Colonic mucosa (tissue), 4 donors: ENCODE results near the gene PGBD5. TPM values are rescaled to one million over a fixed set of nuclear protein-coding genes. Genes with fewer than 3 reads are reported as not detected.

ENCODE experiments used
- DNase-seq: peaks from one replicate; pipeline ENCODE4 v3.0.0-alpha.2; 2020
- H3K27ac ChIP-seq: fragments of 200-600 bp; one replicate; pipeline ENCODE4 v1.8.0; 2021
- H3K27me3 ChIP-seq: fragments of 200-600 bp; one replicate; pipeline ENCODE4 v1.8.0; 2021
- H3K36me3 ChIP-seq: fragments of 200-600 bp; one replicate; pipeline ENCODE4 v1.8.0; 2021
- H3K4me1 ChIP-seq: fragments of 200-600 bp; one replicate; pipeline ENCODE4 v1.8.0; 2021; ENCODE audit warnings: mild to moderate bottlenecking
- H3K4me3 ChIP-seq: fragments of 200-600 bp; one replicate; pipeline ENCODE4 v1.8.0; 2021
- H3K9ac ChIP-seq, 2 donors: one replicate each; pipeline ENCODE4 v1.7.0; 2013; ENCODE audit warnings: control low read depth in 2 of 2, low read depth in 2 of 2, low read length in 2 of 2
- H3K9me3 ChIP-seq: fragments of 200-600 bp; one replicate; pipeline ENCODE4 v1.8.0; 2021
- intact Hi-C: fragments of 100-400 bp; cut with DNase I; formaldehyde crosslinking; loops from one replicate; pipeline ENCODE4 v1.14.1; 2022
- total RNA-seq, 2 donors: library from RNA; stranded (reverse); fragmentation: NEBNext Ultra II Directional in 1 of 2; extraction: Animal tissue kit (Norgen Biotek cat#: 25700) in 1 of 2; gene quantifications; one replicate each; pipeline ENCODE4 v1.2.1, GENCODE V29; 2021
- TF ChIP-seq, protein P1 (sequence below): fragments of 200-600 bp; IDR thresholded peaks from one replicate; pipeline ENCODE4 v1.8.0; 2022; ENCODE audit warnings: antibody characterized with exemption, mild to moderate bottlenecking
- donor health status: healthy.
- donor health status: DM: no; HTN: no; CAD: no.
- donor health status: DM: no; HTN: no; CAD: no.

Gene PGBD5
- total RNA-seq, 2 donors from 2014 or later: 6.4 to 14.8 TPM

- TF ChIP-seq, protein P1, sequence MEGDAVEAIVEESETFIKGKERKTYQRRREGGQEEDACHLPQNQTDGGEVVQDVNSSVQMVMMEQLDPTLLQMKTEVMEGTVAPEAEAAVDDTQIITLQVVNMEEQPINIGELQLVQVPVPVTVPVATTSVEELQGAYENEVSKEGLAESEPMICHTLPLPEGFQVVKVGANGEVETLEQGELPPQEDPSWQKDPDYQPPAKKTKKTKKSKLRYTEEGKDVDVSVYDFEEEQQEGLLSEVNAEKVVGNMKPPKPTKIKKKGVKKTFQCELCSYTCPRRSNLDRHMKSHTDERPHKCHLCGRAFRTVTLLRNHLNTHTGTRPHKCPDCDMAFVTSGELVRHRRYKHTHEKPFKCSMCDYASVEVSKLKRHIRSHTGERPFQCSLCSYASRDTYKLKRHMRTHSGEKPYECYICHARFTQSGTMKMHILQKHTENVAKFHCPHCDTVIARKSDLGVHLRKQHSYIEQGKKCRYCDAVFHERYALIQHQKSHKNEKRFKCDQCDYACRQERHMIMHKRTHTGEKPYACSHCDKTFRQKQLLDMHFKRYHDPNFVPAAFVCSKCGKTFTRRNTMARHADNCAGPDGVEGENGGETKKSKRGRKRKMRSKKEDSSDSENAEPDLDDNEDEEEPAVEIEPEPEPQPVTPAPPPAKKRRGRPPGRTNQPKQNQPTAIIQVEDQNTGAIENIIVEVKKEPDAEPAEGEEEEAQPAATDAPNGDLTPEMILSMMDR: no peak
- no peaks in the 10 kb centered on the region for H3K27me3 ChIP-seq
- H3K4me3 ChIP-seq: no peak overlapping the region
- H3K9me3 ChIP-seq: no peaks in the 10 kb centered on the region
- H3K9ac ChIP-seq: no peak overlapping the region
- no peak overlapping the region for H3K27ac ChIP-seq
- DNase-seq: no peak
- intact Hi-C loops: no loop called here
- H3K36me3 ChIP-seq: no peaks in the 10 kb centered on the region
- H3K4me1 ChIP-seq: no peaks in the 10 kb centered on the region
Observed at GRCh38 chr1:230385930-230386329, 40.2 kb downstream of the PGBD5 start.

DNA sequence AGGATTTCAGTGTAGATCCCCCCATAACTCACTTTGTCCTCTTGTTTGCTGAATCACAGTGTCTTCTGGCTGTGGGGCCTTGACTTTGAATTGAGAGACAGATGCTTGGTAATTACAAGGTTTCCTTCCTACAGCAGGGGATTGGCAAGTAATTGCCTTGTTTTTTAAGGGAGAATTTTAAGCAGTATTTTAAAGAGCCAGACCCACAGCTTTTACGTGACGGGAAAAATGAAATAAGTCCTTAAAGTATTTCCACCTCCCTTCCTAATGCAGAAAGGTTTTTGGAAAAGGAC is 41.0 kb downstream of the PGBD5 start:
- DNase-seq: no peak
- no peak overlapping the region for H3K27ac ChIP-seq
- H3K9ac ChIP-seq: no peak overlapping the region
- no peaks in the 10 kb centered on the region for H3K4me1 ChIP-seq
- no peak overlapping the region for H3K4me3 ChIP-seq
- no peaks in the 10 kb centered on the region for H3K9me3 ChIP-seq
- H3K27me3 ChIP-seq: no peaks in the 10 kb centered on the region
- no peaks in the 10 kb centered on the region for H3K36me3 ChIP-seq
- intact Hi-C loops: no loop called here
- TF ChIP-seq, protein P1: no peak

DNA sequence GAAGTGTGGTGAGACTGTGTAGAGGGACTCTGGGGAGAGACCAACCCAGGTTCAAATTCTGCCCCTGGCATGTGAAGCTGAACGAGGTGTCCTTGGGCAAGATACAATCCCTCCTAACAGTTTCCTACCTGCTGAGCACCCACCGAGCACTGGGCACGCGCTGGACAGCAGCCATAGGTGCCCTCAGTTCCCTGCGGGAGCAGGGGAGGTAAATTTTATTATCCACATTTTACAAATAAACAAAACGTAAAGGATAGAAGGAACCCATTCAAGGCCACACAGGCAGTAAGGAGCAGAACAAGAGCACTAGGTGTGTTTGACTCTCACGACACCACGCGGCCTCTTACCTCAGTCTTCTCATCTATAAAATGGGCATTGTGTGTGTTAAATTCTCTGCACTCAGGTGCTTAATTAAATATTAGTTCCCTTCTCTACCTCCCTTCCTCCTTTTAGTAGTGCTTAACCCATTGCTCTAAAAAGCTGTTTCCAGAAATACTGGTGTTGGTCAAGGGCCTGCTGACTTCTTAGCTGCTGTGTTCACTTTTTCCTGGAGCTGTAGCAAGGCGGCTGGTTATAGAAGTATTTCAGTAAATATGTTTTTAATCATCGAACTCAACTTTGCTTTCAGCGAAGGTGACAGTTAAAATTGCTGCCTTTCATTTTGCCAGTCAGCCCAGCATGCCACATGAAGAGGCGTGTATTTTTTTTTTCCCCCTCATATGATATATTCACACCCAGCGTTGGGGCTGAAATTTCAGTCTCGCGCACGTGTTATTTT is 41.6 kb downstream of the PGBD5 start:
- Histone ChIP-seq H3K4me3 (no peak overlapping the region), H3K4me1 (no peaks in the 10 kb centered on the region), H3K27me3 (no peaks in the 10 kb centered on the region), H3K9ac (no peak overlapping the region), H3K36me3 (no peaks in the 10 kb centered on the region), H3K9me3 (no peaks in the 10 kb centered on the region), H3K27ac (no peak overlapping the region)
- DNase-seq: no peak
- TF ChIP-seq, protein P1: no peak
- intact Hi-C loops: no loop called here

GRCh38 chr1:230383425-230383824 is 42.7 kb downstream of the PGBD5 start:
- DNase-seq: no peak
- no peak overlapping the region for H3K9ac ChIP-seq
- H3K4me1 ChIP-seq: no peaks in the 10 kb centered on the region
- H3K27ac ChIP-seq: no peak overlapping the region
- H3K4me3 ChIP-seq: no peak overlapping the region
- intact Hi-C loops: no loop called here
- TF ChIP-seq, protein P1: no peak
- H3K27me3 ChIP-seq: no peaks in the 10 kb centered on the region
- no peaks in the 10 kb centered on the region for H3K36me3 ChIP-seq
- H3K9me3 ChIP-seq: no peaks in the 10 kb centered on the region

- TF ChIP-seq, protein P1: no peak
- DNase-seq: no peak
- Histone ChIP-seq H3K4me1 (no peaks in the 10 kb centered on the region), H3K9ac (no peak overlapping the region), H3K9me3 (no peaks in the 10 kb centered on the region), H3K27me3 (no peaks in the 10 kb centered on the region), H3K4me3 (no peak overlapping the region), H3K36me3 (no peaks in the 10 kb centered on the region), H3K27ac (no peak overlapping the region)
- intact Hi-C loops: no loop called here
Observed at GRCh38 chr1:230382001-230382491, 44.1 kb downstream of the PGBD5 start.
